Spleen (tissue), 11 donors: ENCODE results near the gene BACH2. TPM values are rescaled to one million over a fixed set of nuclear protein-coding genes. Genes with fewer than 3 reads are reported as not detected.

Experiments
- DNase-seq: peaks from one replicate; pipeline ENCODE4 v3.0.0-alpha.2; 2020
- H3K27ac ChIP-seq, 8 donors: fragments of 200-600 bp; sonication (generic) in 7 of 8; 1 replicate in 4 of 8; 2 replicates in 4 of 8; pipeline versions ENCODE4 v1.5.0 to v1.8.0; 2016 to 2021; ENCODE audit warnings: inconsistent platforms in 4 of 8, mild to moderate bottlenecking in 4 of 8, moderate library complexity in 1 of 8
- H3K27me3 ChIP-seq, 7 donors: fragments of 200-600 bp; sonication (generic) in 6 of 7; replicated peaks in 1 of 7; 1 replicate in 4 of 7; 2 replicates in 3 of 7; pipeline versions ENCODE4 v1.5.0 to v1.8.0; 2016 to 2021; ENCODE audit warnings: inconsistent platforms in 3 of 7, mild to moderate bottlenecking in 1 of 7
- H3K36me3 ChIP-seq, 6 donors: fragments of 200-600 bp; sonication (generic) in 5 of 6; 1 replicate in 4 of 6; 2 replicates in 2 of 6; pipeline versions ENCODE4 v1.5.0 to v1.8.0; 2016 to 2021; ENCODE audit warnings: inconsistent platforms in 2 of 6
- H3K4me1 ChIP-seq, 6 donors: fragments of 200-600 bp; sonication (generic) in 5 of 6; 1 replicate in 3 of 6; 2 replicates in 3 of 6; pipeline versions ENCODE4 v1.5.0 to v1.8.0; 2016 to 2021; ENCODE audit warnings: inconsistent platforms in 3 of 6
- H3K4me3 ChIP-seq, 8 donors: fragments of 200-600 bp; sonication (generic) in 7 of 8; 1 replicate in 4 of 8; 2 replicates in 4 of 8; pipeline versions ENCODE4 v1.5.0 to v1.8.0; 2016 to 2021; ENCODE audit warnings: inconsistent platforms in 4 of 8, mild to moderate bottlenecking in 4 of 8, moderate library complexity in 2 of 8
- H3K9me3 ChIP-seq, 8 donors: fragments of 200-600 bp; sonication (generic) in 7 of 8; 1 replicate in 4 of 8; 2 replicates in 4 of 8; pipeline versions ENCODE4 v1.5.0 to v1.8.0; 2016 to 2021; ENCODE audit warnings: inconsistent platforms in 4 of 8
- CTCF ChIP-seq, 11 experiments: fragments of 200-600 bp in 7 of 11; fragments of 450-650 bp in 4 of 11; sonication (generic) in 4 of 11; IDR thresholded peaks in 8 of 11; conservative IDR thresholded peaks in 3 of 11; 1 replicate in 7 of 11; 2 replicates in 4 of 11; pipeline versions ENCODE4 v1.4.0 to v1.8.0; 2016 to 2021; ENCODE audit warnings: antibody characterized with exemption in 11 of 11, inconsistent platforms in 4 of 11, mild to moderate bottlenecking in 1 of 11
- POLR2A ChIP-seq, 3 donors: fragments of 450-650 bp; IDR thresholded peaks; one replicate each; pipeline ENCODE4 v1.5.1; 2017; ENCODE audit warnings: antibody characterized with exemption in 3 of 3, mild to moderate bottlenecking in 1 of 3
- POLR2AphosphoS5 ChIP-seq, 3 donors: sonication (generic); formaldehyde crosslinking; IDR thresholded peaks; one replicate each; pipeline ENCODE4 v1.5.1; 2017; ENCODE audit warnings: antibody characterized with exemption in 3 of 3
- WGBS, 5 donors: extraction: QIAGEN DNeasy Blood & Tissue Kit in 3 of 5; methylation state at CpG; one replicate each; pipeline versions ENCODE4 v1.1.5 to v1.1.7; 2013 to 2018; 5-methylcytosine and 5-hydroxymethylcytosine counted together
- intact Hi-C: fragments of 100-400 bp; cut with DNase I; formaldehyde crosslinking; loops from one replicate; pipeline ENCODE4 v1.15.0; 2023; ENCODE audit warnings: low total_unique reads
- polyA plus RNA-seq, 3 donors: library from polyadenylated mRNA; stranded (reverse); fragments of 200-250 nt; gene quantifications; one replicate each; pipeline ENCODE4 v1.2.1, GENCODE V29; 2013
- total RNA-seq, 7 donors: library from RNA; depleted of rRNA in 3 of 7; stranded (reverse); fragments of >200 nt in 3 of 7; fragmentation: NEBNext Ultra II Directional in 4 of 7; extraction: Animal tissue kit (Norgen Biotek cat#: 25700) in 4 of 7; gene quantifications; one replicate each; pipeline versions ENCODE4 v1.1.0 to v1.2.1, GENCODE V29; 2016 to 2021
- donor health status: healthy with polysubstance abuse.
- donor health status: DM: no; HTN: no; CAD: no; lungs with moderate emphysema.
- donor health status: DM: no; HTN: no; CAD: no.
- donor health status: Bipolar disorder and iron deficiency.
- donor health status: healthy.
- donor health status: DM: no; HTN: no; CAD: no.
- donor health status: DM: yes; HTN: yes; CAD: no.

The BACH2 gene
- total and polyA plus RNA-seq, 10 donors, result 3.0 to 53.8 (median 32.3) TPM

- WGBS, 5 donors, result 48 to 74% (median 70%) methylated on average over 6 of the region's 6 CpGs
- Histone ChIP-seq H3K4me1 (peaks cover 0 to 82% (median 44%) of the 10 kb centered on the region in 6 donors), H3K4me3 (no peak overlapping the region), H3K9me3 (no peaks in the 10 kb centered on the region), H3K27me3 (no peaks in the 10 kb centered on the region), H3K27ac (peak overlapping the region in 6 of 8 donors; percentile 45 to 60 (median 49)), H3K36me3 (no peaks in the 10 kb centered on the region)
- intact Hi-C loops, result no loop called here
- no peak for TF ChIP-seq CTCF (IDR thresholded peaks at IDR 0.05 in 8 of 11, conservative IDR thresholded peaks at IDR 0.05 in 3 of 11)
- TF ChIP-seq POLR2AphosphoS5 (IDR thresholded peaks at IDR 0.05), result no peak
- TF ChIP-seq POLR2A (IDR thresholded peaks at IDR 0.05), result no peak
- no peak for DNase-seq
These were observed 198.0 kb downstream of the BACH2 start for GRCh38 chr6:90098627-90099026.

- no peaks in the 10 kb centered on the region for H3K36me3 ChIP-seq
These were observed 198.6 kb downstream of the BACH2 start for GRCh38 chr6:90098001-90098531.

GRCh38 chr6:90097356-90097755 is 199.3 kb downstream of the BACH2 start:
- no peaks in the 10 kb centered on the region for H3K36me3 ChIP-seq
- no peaks in the 10 kb centered on the region for H3K9me3 ChIP-seq
- no peak for TF ChIP-seq CTCF (IDR thresholded peaks at IDR 0.05 in 8 of 11, conservative IDR thresholded peaks at IDR 0.05 in 3 of 11)
- TF ChIP-seq POLR2A (IDR thresholded peaks at IDR 0.05), result no peak
- no peak for TF ChIP-seq POLR2AphosphoS5 (IDR thresholded peaks at IDR 0.05)
- H3K27me3 ChIP-seq, result no peaks in the 10 kb centered on the region
- WGBS, 5 donors, result 64 to 79% (median 71%) methylated on average over 7 of the region's 7 CpGs
- intact Hi-C loops, result no loop called here
- H3K27ac ChIP-seq, result peak overlapping the region in 4 of 8 donors; percentile 45 to 60 (median 54)
- H3K4me1 ChIP-seq, result peaks cover 0 to 73% (median 37%) of the 10 kb centered on the region in 6 donors
- H3K4me3 ChIP-seq, result no peak overlapping the region
- DNase-seq, result no peak

More at GRCh38 chr6:90098001-90098531, 198.6 kb downstream of the BACH2 start:
- Histone ChIP-seq H3K4me1 (peaks cover 0 to 77% (median 38%) of the 10 kb centered on the region in 6 donors), H3K4me3 (no peak overlapping the region), H3K27me3 (no peaks in the 10 kb centered on the region), H3K9me3 (no peaks in the 10 kb centered on the region), H3K27ac (peak overlapping the region in 6 of 8 donors; percentile 45 to 60 (median 49))
- WGBS, 5 donors, result 43 to 58% (median 53%) methylated on average over 4 of the region's 4 CpGs
- TF ChIP-seq CTCF (IDR thresholded peaks at IDR 0.05 in 8 of 11, conservative IDR thresholded peaks at IDR 0.05 in 3 of 11) (peak in 1 of 11 experiments; percentile 21), POLR2A (IDR thresholded peaks at IDR 0.05) (no peak)
- intact Hi-C loops, result no loop called here
- no peak for DNase-seq

- no peaks in the 10 kb centered on the region for H3K36me3 ChIP-seq
- DNase-seq, result no peak
- intact Hi-C loops, result no loop called here
- H3K4me1 ChIP-seq, result peaks cover 0 to 68% (median 32%) of the 10 kb centered on the region in 6 donors
- no peaks in the 10 kb centered on the region for H3K9me3 ChIP-seq
- no peaks in the 10 kb centered on the region for H3K27me3 ChIP-seq
- H3K27ac ChIP-seq, result no peak overlapping the region
- WGBS, 5 donors, result 87 to 96% (median 91%) methylated on average over 4 of the region's 4 CpGs
- no peak for TF ChIP-seq POLR2AphosphoS5 (IDR thresholded peaks at IDR 0.05)
- TF ChIP-seq CTCF (IDR thresholded peaks at IDR 0.05 in 8 of 11, conservative IDR thresholded peaks at IDR 0.05 in 3 of 11), result no peak
- TF ChIP-seq POLR2A (IDR thresholded peaks at IDR 0.05), result no peak
- H3K4me3 ChIP-seq, result no peak overlapping the region
These were observed 199.8 kb downstream of the BACH2 start for GRCh38 chr6:90096818-90097217.
